ENCODE data around the gene ZDHHC18.

DNA sequence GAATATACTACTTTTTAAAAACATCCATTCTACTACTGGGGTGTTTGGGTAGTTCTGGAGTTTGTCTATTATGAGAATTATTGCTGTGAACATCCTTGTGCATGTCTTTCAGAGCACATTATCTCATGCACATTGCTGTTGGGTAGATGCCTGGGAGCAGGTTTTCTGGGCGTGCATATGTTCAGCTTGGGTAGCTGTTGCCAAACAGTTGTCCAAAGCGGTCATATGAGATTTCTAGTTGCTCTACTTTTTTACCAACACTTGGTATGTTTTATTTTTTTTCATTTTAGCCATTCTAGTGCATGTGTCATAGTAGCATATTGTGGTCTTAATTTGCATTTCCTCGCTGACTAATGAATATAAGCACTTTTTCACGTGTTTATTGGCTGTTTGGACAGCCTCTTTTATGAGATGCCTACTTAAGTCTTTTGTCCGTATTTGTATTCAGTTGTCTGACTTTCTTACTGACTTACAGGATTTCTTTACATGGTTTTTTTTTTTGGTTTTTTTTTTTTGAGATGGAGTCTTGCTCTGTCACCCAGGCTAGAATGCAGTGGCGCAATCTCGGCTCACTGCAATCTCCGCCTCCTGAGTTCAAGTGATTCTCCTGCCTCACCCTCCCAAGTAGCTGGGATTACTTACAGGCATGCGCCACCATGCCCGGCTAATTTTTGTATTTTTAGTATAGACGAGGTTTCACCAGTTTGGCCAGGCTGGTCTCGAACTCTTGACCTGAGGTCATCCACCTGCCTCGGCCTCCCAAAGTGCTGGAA is 18.1 kb downstream of the ZDHHC18 start:
- TF ChIP-seq, protein P1, sequence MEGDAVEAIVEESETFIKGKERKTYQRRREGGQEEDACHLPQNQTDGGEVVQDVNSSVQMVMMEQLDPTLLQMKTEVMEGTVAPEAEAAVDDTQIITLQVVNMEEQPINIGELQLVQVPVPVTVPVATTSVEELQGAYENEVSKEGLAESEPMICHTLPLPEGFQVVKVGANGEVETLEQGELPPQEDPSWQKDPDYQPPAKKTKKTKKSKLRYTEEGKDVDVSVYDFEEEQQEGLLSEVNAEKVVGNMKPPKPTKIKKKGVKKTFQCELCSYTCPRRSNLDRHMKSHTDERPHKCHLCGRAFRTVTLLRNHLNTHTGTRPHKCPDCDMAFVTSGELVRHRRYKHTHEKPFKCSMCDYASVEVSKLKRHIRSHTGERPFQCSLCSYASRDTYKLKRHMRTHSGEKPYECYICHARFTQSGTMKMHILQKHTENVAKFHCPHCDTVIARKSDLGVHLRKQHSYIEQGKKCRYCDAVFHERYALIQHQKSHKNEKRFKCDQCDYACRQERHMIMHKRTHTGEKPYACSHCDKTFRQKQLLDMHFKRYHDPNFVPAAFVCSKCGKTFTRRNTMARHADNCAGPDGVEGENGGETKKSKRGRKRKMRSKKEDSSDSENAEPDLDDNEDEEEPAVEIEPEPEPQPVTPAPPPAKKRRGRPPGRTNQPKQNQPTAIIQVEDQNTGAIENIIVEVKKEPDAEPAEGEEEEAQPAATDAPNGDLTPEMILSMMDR (IDR thresholded peaks at IDR 0.05; ENCODE audit: control extremely low read depth in 1 of 3, insufficient read depth in 1 of 3, low read depth in 1 of 3, low read length in 3 of 3) = no peak
- TF ChIP-seq TBP (IDR thresholded peaks at IDR 0.05; ENCODE audit: low read depth, low read length) = no peak

Measured in H1 (cell line).